ENCODE measurements around the gene CCDC185.

CCDC185 gene

DNA sequence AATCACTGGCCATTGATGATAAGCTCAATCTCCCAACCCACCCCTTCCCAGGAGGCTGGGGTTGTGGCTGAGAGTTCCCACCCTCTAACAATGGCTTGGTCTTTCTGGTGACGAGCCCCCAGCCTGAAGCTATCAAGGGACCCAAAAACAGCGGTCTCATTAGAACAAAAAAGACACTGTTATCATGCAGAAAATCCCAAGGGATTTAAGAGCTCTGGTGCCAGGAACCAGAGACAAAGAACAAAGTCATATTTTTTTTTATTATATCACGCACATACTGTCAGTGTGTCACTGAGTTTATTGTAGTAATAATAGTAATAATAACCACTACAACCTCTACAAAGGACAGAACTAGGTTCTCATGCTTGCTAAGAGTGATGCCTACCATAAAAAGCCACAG is 43.9 kb downstream of the CCDC185 start:
- DNase-seq (ENCODE audit: low read depth) = no peak

DNA sequence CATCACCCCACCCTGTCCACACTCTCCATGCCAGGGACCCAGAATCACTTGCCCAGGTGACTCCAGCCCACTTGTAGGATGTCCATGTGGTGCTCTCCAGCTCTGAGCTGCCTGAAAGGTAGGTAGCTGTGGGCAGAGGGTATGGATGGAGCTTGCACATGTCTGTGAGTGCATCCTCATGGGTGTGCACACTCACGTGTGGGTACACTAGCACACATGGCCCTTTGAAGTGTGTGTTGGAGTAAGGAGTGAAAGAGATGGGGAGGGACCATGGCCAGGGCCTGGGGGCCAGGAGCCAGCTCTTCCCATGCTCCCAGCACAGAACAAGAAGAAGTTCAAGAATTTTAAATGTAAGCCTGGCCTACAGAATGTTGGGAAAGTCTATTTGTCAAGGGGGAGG is 50.2 kb downstream of the CCDC185 start:
- DNase-seq (ENCODE audit: low read depth) = no peak

DNA sequence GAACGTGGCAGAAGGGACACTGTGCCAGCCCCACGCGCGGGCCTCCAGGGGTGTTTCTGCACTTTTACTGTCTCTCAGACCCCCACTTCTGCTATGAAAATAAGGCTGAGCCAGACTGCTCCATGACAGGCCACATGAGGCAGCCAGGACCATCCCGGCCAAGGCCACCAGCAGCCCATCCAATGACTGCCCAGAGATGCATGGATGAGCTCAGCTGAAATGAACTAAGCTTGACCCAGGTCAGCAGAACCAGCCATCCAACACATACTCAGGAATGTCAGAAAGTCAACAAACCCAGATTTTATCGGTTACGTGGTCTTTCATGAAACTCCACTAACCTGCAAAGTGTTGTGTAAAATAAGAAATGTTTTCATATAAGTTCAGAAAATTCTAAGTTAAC is 51.2 kb downstream of the CCDC185 start:
- DNase-seq (ENCODE audit: low read depth) = no peak

Measured in stimulated activated CD8-positive, alpha-beta memory T cell treated with anti-CD3 and anti-CD28 coated beads, Interleukin-15, amount 100 ng/mL, for 24 hours (primary cell).